ENCODE data around the gene OSBPL9.

Gene OSBPL9

GRCh38 chr1:51574796-51575195 is 42.1 kb upstream of the OSBPL9 start:
- TF ChIP-seq, protein P1, sequence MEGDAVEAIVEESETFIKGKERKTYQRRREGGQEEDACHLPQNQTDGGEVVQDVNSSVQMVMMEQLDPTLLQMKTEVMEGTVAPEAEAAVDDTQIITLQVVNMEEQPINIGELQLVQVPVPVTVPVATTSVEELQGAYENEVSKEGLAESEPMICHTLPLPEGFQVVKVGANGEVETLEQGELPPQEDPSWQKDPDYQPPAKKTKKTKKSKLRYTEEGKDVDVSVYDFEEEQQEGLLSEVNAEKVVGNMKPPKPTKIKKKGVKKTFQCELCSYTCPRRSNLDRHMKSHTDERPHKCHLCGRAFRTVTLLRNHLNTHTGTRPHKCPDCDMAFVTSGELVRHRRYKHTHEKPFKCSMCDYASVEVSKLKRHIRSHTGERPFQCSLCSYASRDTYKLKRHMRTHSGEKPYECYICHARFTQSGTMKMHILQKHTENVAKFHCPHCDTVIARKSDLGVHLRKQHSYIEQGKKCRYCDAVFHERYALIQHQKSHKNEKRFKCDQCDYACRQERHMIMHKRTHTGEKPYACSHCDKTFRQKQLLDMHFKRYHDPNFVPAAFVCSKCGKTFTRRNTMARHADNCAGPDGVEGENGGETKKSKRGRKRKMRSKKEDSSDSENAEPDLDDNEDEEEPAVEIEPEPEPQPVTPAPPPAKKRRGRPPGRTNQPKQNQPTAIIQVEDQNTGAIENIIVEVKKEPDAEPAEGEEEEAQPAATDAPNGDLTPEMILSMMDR (conservative IDR thresholded peaks at IDR 0.05): no peak
- peak overlapping the region; percentile 28; the same call in 1 of the 2 replicates for H3K27ac ChIP-seq

DNA sequence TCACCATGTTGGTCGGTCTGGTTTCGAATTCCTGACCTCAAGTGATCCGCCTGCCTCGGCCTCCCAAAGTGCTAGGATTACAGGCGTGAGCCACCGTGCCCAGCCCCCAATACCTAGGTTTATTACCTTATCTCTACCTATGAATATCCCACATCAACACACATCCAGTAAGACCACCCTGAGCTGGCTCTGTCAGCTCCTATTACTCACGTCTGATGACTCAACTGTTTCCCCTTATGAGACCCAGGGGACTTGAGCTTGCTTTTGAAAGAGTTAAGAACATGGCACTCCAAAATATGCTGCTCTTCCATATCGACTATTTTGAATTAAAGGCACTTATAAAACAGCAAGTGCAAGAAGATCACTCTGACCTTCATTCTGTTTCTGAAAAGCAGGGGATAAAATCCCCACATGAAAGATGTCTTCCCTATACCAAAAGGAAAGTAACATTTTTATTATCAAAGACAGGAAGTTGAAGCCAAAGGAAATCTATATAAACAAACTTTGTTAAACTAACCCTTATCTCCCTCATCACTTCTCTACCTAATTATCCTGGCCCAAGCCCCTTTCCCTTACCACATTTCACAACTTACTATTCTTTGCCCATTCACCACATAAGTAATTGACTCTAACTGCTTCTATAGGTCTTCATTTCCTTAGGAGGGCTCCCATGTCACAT is 41.3 kb upstream of the OSBPL9 start:
- TF ChIP-seq, protein P1 (conservative IDR thresholded peaks at IDR 0.05): no peak
- peak overlapping the region; percentile 28; the same call in 1 of the 2 replicates for H3K27ac ChIP-seq

DNA sequence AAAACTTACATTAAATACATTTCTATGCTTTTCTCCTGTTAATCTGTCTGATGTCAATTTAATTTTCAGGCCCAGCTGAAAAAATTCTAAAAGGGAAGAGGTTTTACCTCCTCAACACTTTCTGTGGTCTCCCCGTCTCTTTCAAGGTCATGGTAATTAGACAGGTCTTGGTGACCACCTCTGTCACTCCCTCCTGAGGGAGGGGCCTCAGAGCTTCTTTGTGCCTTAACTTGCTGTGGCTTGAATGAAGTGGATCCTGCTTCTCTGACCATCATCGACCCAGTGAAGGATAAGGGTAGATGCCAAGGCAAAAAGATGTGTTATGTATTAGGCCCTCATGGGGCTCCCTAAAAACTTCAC is 40.8 kb upstream of the OSBPL9 start:
- peak overlapping the region; percentile 28; the same call in 1 of the 2 replicates for H3K27ac ChIP-seq

GRCh38 chr1:51576923-51577322 is 40.0 kb upstream of the OSBPL9 start:
- TF ChIP-seq, protein P1 (conservative IDR thresholded peaks at IDR 0.05): no peak
- H3K27ac ChIP-seq: no peak overlapping the region

More for the DNA sequence above, 40.8 kb upstream of the OSBPL9 start:
- TF ChIP-seq, protein P1 (conservative IDR thresholded peaks at IDR 0.05): no peak

GRCh38 chr1:51578383-51579109 is 38.3 kb upstream of the OSBPL9 start:
- TF ChIP-seq, protein P1 (conservative IDR thresholded peaks at IDR 0.05): no peak

DNA sequence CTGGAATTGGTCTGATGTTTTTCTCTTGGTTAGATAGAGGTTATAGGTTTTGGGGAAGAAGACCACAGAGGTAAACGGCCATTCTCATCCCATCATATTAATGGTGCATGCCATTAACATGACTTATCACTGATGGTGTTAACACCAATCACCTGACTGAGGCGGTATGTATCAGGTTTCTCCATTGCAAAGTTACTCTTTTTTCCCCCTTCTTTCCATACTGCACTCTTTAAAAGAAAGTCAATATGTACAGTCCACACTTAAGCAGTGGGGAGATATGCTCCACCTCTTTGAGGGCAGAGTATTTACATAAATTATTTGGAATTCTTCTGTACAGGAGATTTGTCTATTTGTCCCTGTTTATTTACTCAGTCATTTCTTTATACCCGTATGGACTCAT is 35.7 kb upstream of the OSBPL9 start:
- TF ChIP-seq, protein P1 (conservative IDR thresholded peaks at IDR 0.05): no peak
- H3K27ac ChIP-seq: no peak overlapping the region

More at GRCh38 chr1:51578383-51579109, 38.3 kb upstream of the OSBPL9 start:
- no peak overlapping the region for H3K27ac ChIP-seq

- no peak overlapping the region for H3K27ac ChIP-seq
These were observed 33.4 kb upstream of the OSBPL9 start for GRCh38 chr1:51583532-51583931.

More at GRCh38 chr1:51583532-51583931, 33.4 kb upstream of the OSBPL9 start:
- TF ChIP-seq, protein P1 (conservative IDR thresholded peaks at IDR 0.05): no peak
